Activated T-helper 1 cell treated with anti-CD3 and anti-CD28 coated beads, Interleukin-2, amount 50 U/mL, for 16 hours (primary cell): Measurements from ENCODE around the gene GNAZ.
"Not testable (repeated sequence)": the region's sequence is repeated elsewhere in the genome, so short reads cannot be mapped to it uniquely, and the experiment has no call there.

ENCODE experiments used
- DNase-seq, 2 donors: peaks; one replicate each; pipeline ENCODE4 v3.0.0-alpha.2; 2020; ENCODE audit warnings: low read depth in 1 of 2, low spot score in 1 of 2

GNAZ gene

GRCh38 chr22:23070418-23071229, at the start of gene GNAZ:
Gene GNAZ, plus strand, starts transcription at chr22:23070519. Its CDS starts 25,177 bp downstream, at chr22:23095696.
- no peak for DNase-seq

- no peak for DNase-seq
These were observed 49.5 kb upstream of the GNAZ start for GRCh38 chr22:23020659-23021293.

- not testable (repeated sequence) for DNase-seq
These were observed 48.5 kb upstream of the GNAZ start for GRCh38 chr22:23021660-23022353.

GRCh38 chr22:23023294-23023693, 47.0 kb upstream of the GNAZ start:
- no peak for DNase-seq

- DNase-seq, result no peak
These were observed 43.5 kb upstream of the GNAZ start for GRCh38 chr22:23026777-23027176.

GRCh38 chr22:23027849-23028248, 42.5 kb upstream of the GNAZ start:
- DNase-seq, result not testable (repeated sequence)

- no peak for DNase-seq
These were observed 40.6 kb upstream of the GNAZ start for GRCh38 chr22:23029521-23030228.

- DNase-seq, result no peak
These were observed 38.9 kb upstream of the GNAZ start for GRCh38 chr22:23031381-23031780.

- no peak for DNase-seq
These were observed 38.5 kb upstream of the GNAZ start for GRCh38 chr22:23031786-23032185.

- no peak for DNase-seq
These were observed 37.7 kb upstream of the GNAZ start for GRCh38 chr22:23032658-23033057.

GRCh38 chr22:23033116-23033905, 37.0 kb upstream of the GNAZ start:
- DNase-seq, result no peak

- DNase-seq, result no peak
These were observed 35.4 kb upstream of the GNAZ start for GRCh38 chr22:23034621-23035556.

- DNase-seq, result no peak
These were observed 34.6 kb upstream of the GNAZ start for GRCh38 chr22:23035557-23036277.

- DNase-seq, result no peak
These were observed 33.5 kb upstream of the GNAZ start for GRCh38 chr22:23036684-23037428.

- DNase-seq, result no peak
These were observed 32.6 kb upstream of the GNAZ start for GRCh38 chr22:23037429-23038333.

- no peak for DNase-seq
These were observed 32.0 kb upstream of the GNAZ start for GRCh38 chr22:23038334-23038642.

GRCh38 chr22:23038902-23039301, 31.4 kb upstream of the GNAZ start:
- DNase-seq, result no peak
